Caki2 (cell line): ENCODE results near the gene POP4. TPM values are rescaled to one million over a fixed set of nuclear protein-coding genes. Genes with fewer than 3 reads are reported as not detected.

Experiments used
- DNase-seq: peaks from one replicate; pipeline ENCODE4 v3.0.0-alpha.2; 2015; ENCODE audit warnings: low read depth
- in situ Hi-C: cut with HindIII; loops from 2 replicates; pipeline ENCODE4 v1.10.0; 2016; ENCODE audit warnings: low sequenced_read_pairs, low pct_unique_long_range_greater_than_20kb, mixed read lengths
- total RNA-seq: library from RNA; depleted of rRNA; stranded (reverse); fragments of >200 nt; shearing (Covaris generic); gene quantifications from 2 replicates; pipeline ENCODE4 v1.2.3, GENCODE V29; 2014; ENCODE audit warnings: low replicate concordance

Gene POP4
- total RNA-seq, 1 experiment from 2014 or later, result 190 TPM

- in situ Hi-C loops, result no loop called here
- no peak for DNase-seq
Measured at GRCh38 chr19:29574510-29574909, 31.6 kb upstream of the POP4 start.

GRCh38 chr19:29576046-29576606, 30.0 kb upstream of the POP4 start:
- no peak for DNase-seq
- in situ Hi-C loops, result no loop called here

GRCh38 chr19:29576761-29577648, 29.1 kb upstream of the POP4 start:
- in situ Hi-C loops, result no loop called here
- peak; percentile 40 for DNase-seq

- in situ Hi-C loops, result no loop called here
- no peak for DNase-seq
Measured at GRCh38 chr19:29577649-29577963, 28.5 kb upstream of the POP4 start.

GRCh38 chr19:29578349-29578748, 27.7 kb upstream of the POP4 start:
- DNase-seq, result no peak
- in situ Hi-C loops, result no loop called here

GRCh38 chr19:29579308-29579910, 26.7 kb upstream of the POP4 start:
- in situ Hi-C loops, result no loop called here
- no peak for DNase-seq

- DNase-seq, result no peak
- in situ Hi-C loops, result no loop called here
Measured at GRCh38 chr19:29581398-29581797, 24.7 kb upstream of the POP4 start.

- DNase-seq, result peak; percentile 30
- in situ Hi-C loops, result no loop called here
Measured at GRCh38 chr19:29583196-29583999, 22.7 kb upstream of the POP4 start.

GRCh38 chr19:29586401-29586800, 19.7 kb upstream of the POP4 start:
- DNase-seq, result no peak
- in situ Hi-C loops, result no loop called here

- in situ Hi-C loops, result no loop called here
- DNase-seq, result no peak
Measured at GRCh38 chr19:29587059-29587458, 19.0 kb upstream of the POP4 start.

GRCh38 chr19:29587518-29587986, 18.5 kb upstream of the POP4 start:
- peak; percentile 39 for DNase-seq
- in situ Hi-C loops, result no loop called here

- DNase-seq, result no peak
- in situ Hi-C loops, result no loop called here
Measured at GRCh38 chr19:29588095-29588494, 18.0 kb upstream of the POP4 start.

GRCh38 chr19:29590278-29590677, 15.8 kb upstream of the POP4 start:
- DNase-seq, result no peak
- in situ Hi-C loops, result no loop called here

- DNase-seq, result no peak
- in situ Hi-C loops, result no loop called here
Measured at GRCh38 chr19:29591670-29592069, 14.4 kb upstream of the POP4 start.

- in situ Hi-C loops, result no loop called here
- DNase-seq, result no peak
Measured at GRCh38 chr19:29593869-29594268, 12.2 kb upstream of the POP4 start.

GRCh38 chr19:29596080-29596727, 9.9 kb upstream of the POP4 start:
- DNase-seq, result no peak
- in situ Hi-C loops, result no loop called here

- in situ Hi-C loops, result no loop called here
- DNase-seq, result no peak
Measured at GRCh38 chr19:29596885-29597525, 9.1 kb upstream of the POP4 start.

GRCh38 chr19:29598036-29598435, 8.0 kb upstream of the POP4 start:
- in situ Hi-C loops, result no loop called here
- DNase-seq, result no peak
